Osteoblast (primary cell): Measurements from ENCODE around the gene OSBPL6. TPM values are rescaled to one million over a fixed set of nuclear protein-coding genes. Genes with fewer than 3 reads are reported as not detected.

Source experiments
- DNase-seq: peaks from one replicate; pipeline ENCODE4 v3.0.0; 2011; ENCODE audit warnings: low spot score, mixed read lengths; ENCODE audit not compliant: insufficient read length; ENCODE audit errors: missing footprints
- H2AFZ ChIP-seq: 2 replicates; pipeline ENCODE4 v1.6.0; 2011; ENCODE audit warnings: mild to moderate bottlenecking, low read length
- H3K27ac ChIP-seq: 2 replicates; pipeline ENCODE4 v1.5.1; 2011; ENCODE audit warnings: mild to moderate bottlenecking, low read depth, low read length, moderate library complexity
- H3K27me3 ChIP-seq: 2 replicates; pipeline ENCODE4 v1.6.0; 2012; ENCODE audit warnings: mild to moderate bottlenecking, control low read depth, inconsistent platforms, low read length, moderate library complexity; ENCODE audit not compliant: insufficient read depth
- H3K36me3 ChIP-seq: 2 replicates; pipeline ENCODE4 v1.5.1; 2011; ENCODE audit warnings: mild to moderate bottlenecking, low read length, control low read depth, moderate library complexity; ENCODE audit not compliant: insufficient read depth
- H3K4me1 ChIP-seq: 2 replicates; pipeline ENCODE4 v1.5.1; 2011; ENCODE audit warnings: mild to moderate bottlenecking, low read length, control low read depth, moderate library complexity; ENCODE audit not compliant: insufficient read depth
- H3K4me2 ChIP-seq: 2 replicates; pipeline ENCODE4 v1.6.0; 2011; ENCODE audit warnings: mild to moderate bottlenecking, low read length; ENCODE audit not compliant: insufficient read depth
- H3K4me3 ChIP-seq: fragments of 200-600 bp; sonication (generic); 3 replicates; pipeline ENCODE4 v1.5.1; 2012; ENCODE audit warnings: mild to moderate bottlenecking, low read length, inconsistent platforms; ENCODE audit not compliant: insufficient read depth
- H3K79me2 ChIP-seq: 2 replicates; pipeline ENCODE4 v1.6.0; 2012; ENCODE audit warnings: mild to moderate bottlenecking, low read length, control low read depth, inconsistent platforms; ENCODE audit not compliant: insufficient read depth
- H3K9me3 ChIP-seq: 2 replicates; pipeline ENCODE4 v1.5.1; 2011; ENCODE audit warnings: low read depth, low read length, control low read depth
- H4K20me1 ChIP-seq: 2 replicates; pipeline ENCODE4 v1.6.0; 2012; ENCODE audit warnings: mild to moderate bottlenecking, low read length, control low read depth; ENCODE audit not compliant: insufficient read depth
- CTCF ChIP-seq: IDR thresholded peaks from 2 replicates; pipeline ENCODE4 v1.5.1; 2011; ENCODE audit warnings: mild to moderate bottlenecking, low read depth, low read length, moderate library complexity; ENCODE audit errors: extremely low read depth
- total RNA-seq: library from RNA; depleted of rRNA; stranded (reverse); fragments of >200 nt; gene quantifications from 2 replicates; pipeline ENCODE4 v1.2.3, GENCODE V29; 2012

OSBPL6 gene
- total RNA-seq, 1 donor: 5.4 TPM

GRCh38 chr2:178361588-178361987, 167.3 kb downstream of the OSBPL6 start:
- Histone ChIP-seq H3K4me2 (no peak overlapping the region), H3K27ac (no peak overlapping the region), H3K79me2 (no peaks in the 10 kb centered on the region), H3K4me3 (no peak overlapping the region), H3K36me3 (no peaks in the 10 kb centered on the region), H3K9me3 (no peaks in the 10 kb centered on the region), H3K4me1 (no peaks in the 10 kb centered on the region), H3K27me3 (no peaks in the 10 kb centered on the region), H2AFZ (no peak overlapping the region), H4K20me1 (no peaks in the 10 kb centered on the region)
- TF ChIP-seq CTCF: no peak
- no peak for DNase-seq

- Histone ChIP-seq H3K9me3 (no peaks in the 10 kb centered on the region), H3K36me3 (no peaks in the 10 kb centered on the region), H4K20me1 (no peaks in the 10 kb centered on the region), H3K4me1 (no peaks in the 10 kb centered on the region), H3K27ac (no peak overlapping the region), H3K27me3 (no peaks in the 10 kb centered on the region), H3K4me2 (no peak overlapping the region), H3K79me2 (no peaks in the 10 kb centered on the region), H3K4me3 (no peak overlapping the region), H2AFZ (no peak overlapping the region)
- TF ChIP-seq CTCF: no peak
- no peak for DNase-seq
Measured at GRCh38 chr2:178363252-178363651, 168.9 kb downstream of the OSBPL6 start.

- H3K9me3 ChIP-seq: no peaks in the 10 kb centered on the region
- H3K4me3 ChIP-seq: no peak overlapping the region
- H4K20me1 ChIP-seq: no peaks in the 10 kb centered on the region
- no peaks in the 10 kb centered on the region for H3K36me3 ChIP-seq
- TF ChIP-seq CTCF: no peak
- no peak overlapping the region for H3K4me2 ChIP-seq
- H3K79me2 ChIP-seq: no peaks in the 10 kb centered on the region
- H3K27me3 ChIP-seq: no peaks in the 10 kb centered on the region
- no peaks in the 10 kb centered on the region for H3K4me1 ChIP-seq
- no peak for DNase-seq
- H2AFZ ChIP-seq: no peak overlapping the region
- no peak overlapping the region for H3K27ac ChIP-seq
Measured at GRCh38 chr2:178365116-178365515, 170.8 kb downstream of the OSBPL6 start.

GRCh38 chr2:178366412-178366811, 172.1 kb downstream of the OSBPL6 start:
- no peak for DNase-seq

More at GRCh38 chr2:178366412-178366811, 172.1 kb downstream of the OSBPL6 start:
- Histone ChIP-seq H3K27me3 (no peaks in the 10 kb centered on the region), H3K27ac (no peak overlapping the region), H2AFZ (no peak overlapping the region), H3K9me3 (no peaks in the 10 kb centered on the region), H3K4me2 (no peak overlapping the region), H3K36me3 (no peaks in the 10 kb centered on the region), H3K4me1 (no peaks in the 10 kb centered on the region), H3K79me2 (no peaks in the 10 kb centered on the region), H4K20me1 (no peaks in the 10 kb centered on the region), H3K4me3 (no peak overlapping the region)
- no peak for TF ChIP-seq CTCF
